NCI-H1436 treated with DMSO at 0.1 percent for 48 hours (cell line): ENCODE results near the gene PPDPF.
A peak's percentile ranks its signal among the peaks of the same experiment; 100 is the strongest.

Experiments
- DNase-seq: peaks from one replicate; lab custom pipeline; 2025; lab: John Stamatoyannopoulos, UW

PPDPF gene

GRCh38 chr20:63522091-63522868 lies 1.7 kb downstream of the PPDPF start:
- DNase-seq: no peak

GRCh38 chr20:63522981-63523611 lies 2.5 kb downstream of the PPDPF start:
- DNase-seq: no peak

- DNase-seq: no peak
These were observed 4.6 kb downstream of the PPDPF start for GRCh38 chr20:63525185-63525584.

DNA sequence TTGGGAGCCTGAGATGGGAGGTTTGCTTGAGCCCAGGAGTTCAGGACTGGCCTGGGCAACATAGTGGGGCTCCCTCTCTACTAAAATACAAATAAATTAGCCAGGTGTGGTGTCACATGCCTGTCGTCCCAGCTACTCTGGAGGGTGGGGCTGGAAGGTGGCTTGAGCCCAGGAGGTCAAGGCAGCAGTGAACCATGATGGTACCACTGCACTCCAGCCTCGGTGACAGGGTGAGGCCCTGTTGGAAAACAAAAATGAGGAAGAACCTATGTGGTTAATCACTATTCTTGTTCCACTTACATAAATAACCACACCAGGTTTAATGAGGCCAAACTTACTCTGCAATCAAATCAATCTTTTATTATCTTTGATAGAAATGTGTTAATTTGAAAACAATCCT lies 5.4 kb downstream of the PPDPF start:
- DNase-seq: no peak

DNA sequence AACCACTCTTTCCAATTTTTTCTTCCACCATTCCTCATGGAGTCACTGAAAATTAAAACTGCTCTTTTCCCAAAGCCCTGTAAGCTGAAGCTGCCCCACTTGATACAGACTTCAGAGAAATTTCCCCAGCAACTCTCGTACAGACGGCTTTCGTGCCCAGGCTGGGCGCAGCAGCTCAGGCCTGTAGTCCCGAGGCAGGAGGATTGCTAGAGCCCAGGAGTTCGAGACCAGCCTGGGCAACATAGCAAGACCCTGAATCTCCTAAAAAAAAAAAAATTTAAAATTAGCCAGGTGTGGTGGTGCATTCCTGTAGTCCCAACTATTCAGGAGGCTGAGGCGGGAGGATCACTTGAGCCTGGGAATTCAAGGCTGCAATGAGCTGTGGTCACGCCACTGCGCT lies 6.6 kb downstream of the PPDPF start:
- no peak for DNase-seq

DNA sequence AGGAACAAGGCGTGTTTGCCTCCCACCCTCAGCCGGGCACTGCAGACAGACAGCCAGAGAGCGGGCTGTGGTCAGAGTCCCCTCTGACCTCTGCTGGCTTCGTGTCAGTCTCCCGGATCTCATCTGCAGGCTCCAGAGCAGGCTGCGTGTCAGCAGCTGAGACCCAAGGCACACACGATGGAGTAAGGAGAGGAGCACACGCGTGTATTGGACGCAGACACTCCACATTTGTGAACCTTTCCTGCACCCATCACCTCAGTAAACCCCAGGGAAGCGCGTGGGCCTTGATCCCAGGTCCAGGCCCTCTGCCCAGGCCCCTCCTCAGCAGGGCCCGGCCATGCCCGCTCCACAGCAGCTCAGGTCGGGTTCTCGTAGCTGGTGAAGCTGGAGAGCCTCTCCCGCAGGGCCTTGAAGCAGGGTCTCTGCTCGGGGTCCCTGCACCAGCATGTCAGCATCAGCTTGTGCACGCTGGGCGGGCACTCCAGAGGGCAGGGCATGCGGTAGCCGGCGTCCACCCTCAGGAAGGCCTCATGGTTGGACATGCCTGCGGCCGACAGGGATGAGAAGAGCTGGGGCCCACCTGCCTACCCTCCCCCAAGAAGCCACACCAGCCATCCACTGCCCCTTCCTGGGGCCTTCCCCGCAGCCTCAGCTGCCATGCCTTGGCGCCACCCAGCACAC lies 8.8 kb downstream of the PPDPF start:
- no peak for DNase-seq

GRCh38 chr20:63529861-63530787 lies 9.6 kb downstream of the PPDPF start:
- DNase-seq: no peak

GRCh38 chr20:63530788-63531160 lies 10.2 kb downstream of the PPDPF start:
- DNase-seq: no peak

- DNase-seq: no peak
These were observed 11.3 kb downstream of the PPDPF start for GRCh38 chr20:63531686-63532448.

- DNase-seq: no peak
These were observed 11.9 kb downstream of the PPDPF start for GRCh38 chr20:63532449-63532971.

GRCh38 chr20:63533388-63533787 lies 12.8 kb downstream of the PPDPF start:
- no peak for DNase-seq

DNA sequence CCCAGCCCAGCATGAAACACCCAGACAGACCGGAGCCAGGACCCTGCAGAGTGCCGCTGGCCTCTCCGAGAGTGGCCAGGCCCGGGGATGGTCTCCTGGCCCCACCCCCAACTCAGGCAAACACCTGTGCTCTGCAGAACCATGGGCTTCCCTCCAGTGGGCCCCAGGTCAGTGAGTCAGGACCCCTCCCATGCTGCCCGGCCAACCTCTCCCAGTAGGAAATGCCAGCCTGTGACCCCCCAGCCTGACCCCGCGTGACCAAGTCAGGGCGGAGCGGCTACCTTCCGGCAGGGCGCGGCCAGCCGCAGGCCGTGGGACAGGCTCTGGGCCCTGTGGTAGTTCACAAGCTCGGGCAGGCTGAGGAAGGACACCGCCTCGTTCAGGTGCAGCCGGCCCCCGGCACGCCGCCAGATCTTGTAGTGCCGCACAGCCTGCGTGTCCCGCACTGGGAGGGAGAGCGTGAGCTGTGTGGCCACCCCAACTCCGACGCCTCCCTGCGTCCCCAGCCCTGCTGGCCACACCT lies 13.4 kb downstream of the PPDPF start:
- DNase-seq: no peak

GRCh38 chr20:63534427-63534830 lies 13.9 kb downstream of the PPDPF start:
- no peak for DNase-seq

- no peak for DNase-seq
These were observed 14.5 kb downstream of the PPDPF start for GRCh38 chr20:63534831-63535651.

DNA sequence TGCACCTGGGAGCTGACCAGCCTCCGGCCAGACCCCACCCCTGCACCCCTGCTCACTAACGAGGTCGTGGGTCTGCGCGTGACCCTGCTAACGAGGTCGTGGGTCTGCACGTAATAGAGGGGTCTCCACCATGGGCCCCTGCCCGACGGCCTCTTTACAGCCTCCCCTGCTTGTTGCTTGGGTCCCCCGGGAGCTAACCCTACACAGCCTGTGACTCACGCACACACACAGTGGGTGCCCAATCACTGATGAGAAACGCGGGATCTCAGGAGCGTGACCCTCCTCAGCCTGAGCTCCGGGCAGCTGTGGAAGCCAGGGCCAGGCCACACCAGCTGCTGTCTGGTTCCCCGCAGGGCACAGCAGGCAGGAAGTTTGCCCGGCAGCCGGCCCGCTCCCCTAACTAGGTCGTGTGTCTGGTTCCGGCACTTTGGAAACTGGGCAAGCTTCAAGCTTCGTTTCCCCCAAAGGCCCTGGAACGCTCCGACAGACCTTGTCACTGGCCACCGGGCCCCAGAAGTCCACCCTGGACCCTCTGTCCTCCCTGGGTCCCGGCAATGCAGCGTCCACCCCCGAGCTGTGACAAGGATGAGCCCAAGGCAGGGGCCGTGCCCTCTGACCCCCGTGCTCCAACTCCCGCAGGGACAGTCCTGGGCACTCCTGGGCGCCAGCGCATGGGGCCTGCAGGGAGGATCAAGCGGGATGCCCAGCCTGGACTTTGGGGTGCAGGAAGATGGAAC lies 15.8 kb downstream of the PPDPF start:
- no peak for DNase-seq

DNA sequence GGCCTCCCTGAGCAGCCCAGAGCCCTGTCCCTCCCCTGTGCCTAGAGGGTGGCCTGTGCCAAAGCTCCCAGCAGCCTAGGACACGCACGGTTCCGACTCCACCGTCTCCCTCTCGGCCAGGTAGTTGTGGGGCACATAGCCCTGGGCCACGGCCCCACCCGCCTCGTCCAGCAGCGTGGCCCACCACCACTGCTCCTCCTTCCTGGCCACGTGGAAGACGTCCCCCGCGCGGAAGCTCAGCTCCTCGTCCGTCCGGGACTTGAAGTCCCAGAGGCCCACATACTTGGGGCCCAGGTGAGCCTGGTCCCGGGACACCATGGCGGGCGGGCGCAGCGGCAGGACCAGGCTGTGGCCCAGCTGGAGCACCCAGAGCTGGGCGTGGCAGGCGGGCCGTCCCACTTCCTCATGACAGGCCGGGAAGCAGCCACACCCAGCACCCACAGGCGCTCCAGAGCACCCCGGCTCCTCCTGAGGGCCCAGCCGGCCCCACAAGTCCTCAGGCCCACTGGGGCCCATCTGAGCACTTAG lies 16.5 kb downstream of the PPDPF start, which contains the start of gene PTK6:
TSS of gene PTK6 (minus strand) at position 380 of the 528 bp plus-strand sequence. CDS start at position 318, 62 bp downstream.
- no peak for DNase-seq

DNA sequence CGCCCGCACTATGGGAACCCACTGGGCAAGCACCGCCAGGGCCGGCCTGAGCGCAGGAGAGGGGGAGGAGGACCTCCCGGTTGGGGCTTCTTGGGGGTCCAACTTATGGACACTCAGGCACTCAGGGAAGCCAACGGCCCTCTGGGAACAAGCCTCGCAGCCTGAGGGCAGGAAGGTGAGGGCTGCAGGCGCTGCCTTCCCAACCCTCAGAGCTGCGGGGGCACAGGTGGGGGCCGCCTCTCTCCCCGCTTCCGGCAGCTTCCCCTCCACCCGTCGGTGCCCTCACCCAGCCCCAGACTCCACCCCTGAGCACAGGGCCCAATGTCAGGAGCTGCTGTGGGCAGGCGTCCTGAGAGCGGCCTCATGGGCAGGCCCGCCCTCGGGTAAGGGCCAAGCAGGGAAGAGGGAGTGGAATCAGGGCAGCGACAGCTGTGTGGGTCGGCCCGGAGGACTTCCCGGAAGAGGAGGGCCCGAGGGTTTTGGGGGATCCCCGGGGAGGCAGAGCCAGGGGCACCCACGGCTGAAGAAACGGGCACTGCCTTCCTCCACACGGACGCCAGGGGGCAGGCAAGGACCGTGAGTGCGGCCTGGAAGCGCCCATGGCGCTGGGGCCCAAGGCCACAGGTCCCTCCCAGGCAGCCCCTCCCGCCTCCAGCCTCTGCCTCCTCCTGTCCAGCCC lies 17.1 kb downstream of the PPDPF start:
- peak; percentile 32 for DNase-seq
